ENCODE measurements around the gene RARA.
"Not testable (repeated sequence)": the region's sequence is repeated elsewhere in the genome, so short reads cannot be mapped to it uniquely, and the experiment has no call there.

- not testable (repeated sequence) for TF ChIP-seq POLR2A, CTCF, POLR2AphosphoS5 (IDR thresholded peaks at IDR 0.05)
Measured at GRCh38 chr17:40375786-40376185, 66.8 kb downstream of the RARA start.

Measured in stomach (tissue), 4 donors.